Umbilical cord (tissue), 2 donors: ENCODE data around the gene EPB41L4A. TPM values are rescaled to one million over a fixed set of nuclear protein-coding genes. Genes with fewer than 3 reads are reported as not detected.

Source experiments
- DNase-seq: peaks from one replicate; pipeline ENCODE4 v3.0.0-alpha.2; 2015; ENCODE audit warnings: low spot score
- total RNA-seq: library from RNA; depleted of rRNA; stranded (reverse); fragments of >200 nt; gene quantifications from one replicate; pipeline ENCODE4 v1.2.3, GENCODE V29; 2014; ENCODE audit warnings: low replicate concordance; ENCODE audit not compliant: insufficient read depth

Gene EPB41L4A
- total RNA-seq, 1 donor from 2014 or later, result 44.8 TPM

GRCh38 chr5:112116371-112116770 lies 302.7 kb downstream of the EPB41L4A start:
- DNase-seq, result no peak

DNA sequence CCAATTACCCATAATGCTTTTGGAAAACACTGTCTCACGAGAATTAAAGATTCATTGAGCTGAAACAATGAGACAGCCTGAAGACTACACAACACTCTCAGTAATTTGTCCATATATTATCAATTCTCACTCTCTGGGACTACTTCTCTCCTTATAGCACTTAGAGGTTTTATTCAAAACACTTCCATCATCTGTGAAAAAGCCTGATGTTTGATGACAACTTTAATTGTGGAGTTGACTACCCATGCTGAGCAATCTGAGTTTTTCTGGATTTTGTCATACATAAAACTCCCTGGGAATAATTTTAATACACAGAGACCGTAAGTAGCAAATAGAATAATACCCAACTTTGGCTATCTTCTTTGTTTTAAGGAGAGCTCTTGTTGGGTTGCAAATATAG lies 305.5 kb downstream of the EPB41L4A start:
- DNase-seq, result no peak
